Heart right ventricle (tissue), 16 donors: ENCODE data around the gene TMEM132D. TPM values are rescaled to one million over a fixed set of nuclear protein-coding genes. Genes with fewer than 3 reads are reported as not detected.

Experiments
- ATAC-seq, 8 donors: fragments of 200-7000 bp; cut with Tn5 transposase; one replicate each; pipeline ENCODE4 v1.9.1; 2020; ENCODE audit warnings: mild to moderate bottlenecking in 8 of 8, moderate library complexity in 8 of 8, moderate number of reproducible peaks in 1 of 8
- DNase-seq, 2 donors: peaks; one replicate each; pipeline ENCODE4 v3.0.0-alpha.2; 2020
- H3K27ac ChIP-seq, 10 donors: fragments of 200-600 bp; sonication (generic) in 2 of 10; one replicate each; pipeline versions ENCODE4 v1.5.0 to v1.8.0; 2020 to 2022; ENCODE audit warnings: mild to moderate bottlenecking in 3 of 10
- H3K27me3 ChIP-seq, 7 donors: fragments of 200-600 bp; one replicate each; pipeline ENCODE4 v1.8.0; 2021 to 2022; ENCODE audit warnings: mild to moderate bottlenecking in 2 of 7
- H3K36me3 ChIP-seq, 9 donors: fragments of 200-600 bp; sonication (generic) in 1 of 9; one replicate each; pipeline versions ENCODE4 v1.5.0 to v1.8.0; 2020 to 2022; ENCODE audit warnings: mild to moderate bottlenecking in 2 of 9
- H3K4me1 ChIP-seq, 9 donors: fragments of 200-600 bp; sonication (generic) in 1 of 9; one replicate each; pipeline versions ENCODE4 v1.5.0 to v1.8.0; 2020 to 2022; ENCODE audit warnings: mild to moderate bottlenecking in 4 of 9
- H3K4me3 ChIP-seq, 10 donors: fragments of 200-600 bp; sonication (generic) in 2 of 10; one replicate each; pipeline versions ENCODE4 v1.5.0 to v1.8.0; 2020 to 2022; ENCODE audit warnings: mild to moderate bottlenecking in 7 of 10, moderate library complexity in 2 of 10
- H3K9me3 ChIP-seq, 11 donors: fragments of 200-600 bp in 10 of 11; sonication (generic) in 2 of 11; one replicate each; pipeline versions ENCODE4 v1.5.0 to v1.8.0; 2013 to 2022; ENCODE audit warnings: mild to moderate bottlenecking in 2 of 11, control low read depth in 1 of 11, moderate library complexity in 1 of 11
- CTCF ChIP-seq, 9 donors: fragments of 200-600 bp; sonication (generic) in 2 of 9; IDR thresholded peaks; one replicate each; pipeline versions ENCODE4 v1.5.0 to v1.8.0; 2021 to 2022; ENCODE audit warnings: antibody characterized with exemption in 9 of 9, mild to moderate bottlenecking in 5 of 9, moderate library complexity in 1 of 9
- WGBS, 2 donors: extraction: QIAGEN DNeasy Blood & Tissue Kit; methylation state at CpG; one replicate each; pipeline ENCODE4 v1.1.7; 2013; ENCODE audit warnings: inconsistent platforms in 1 of 2; 5-methylcytosine and 5-hydroxymethylcytosine counted together
- intact Hi-C, 10 donors: fragments of 100-400 bp; cut with DNase I; formaldehyde crosslinking; loops; one replicate each; pipeline versions ENCODE4 v1.11.1 to v1.14.2; 2022
- polyA plus RNA-seq, 2 donors: library from polyadenylated mRNA; stranded (reverse); fragments of 200-250 nt; gene quantifications; one replicate each; pipeline ENCODE4 v1.2.3, GENCODE V29; 2013
- total RNA-seq, 10 donors: library from RNA; stranded (reverse); fragmentation: NEBNext Ultra II Directional in 3 of 10; extraction: Animal tissue kit (Norgen Biotek cat#: 25700) in 3 of 10; gene quantifications; one replicate each; pipeline versions ENCODE4 v1.2.1 to v1.2.4, GENCODE V29; 2021 to 2023
- donor health status: Arrhythmogenic right ventricular cardiomyopathy.
- donor health status: ischemic (EF 13 %, LVEDD 7.1; RV severe dilation, severe dysfunction).
- donor health status: healthy with polysubstance abuse.
- donor health status: DM: no; HTN: yes; CAD: no.
- donor health status: DM: no; HTN: no; CAD: no.
- donor health status: ischemic (EF 25% LVEDD 6.9; RV normal size, moderate dysfunction).
- donor health status: ischemic (EF 25% LVEDD 5.7; RV mildly dilated, moderate dysfunction).
- donor health status: healthy.
- donor health status: DM: yes; HTN: yes; CAD: no.
- donor health status: Ischemic cardiomyopathy.
- donor health status: ischemic (EF 35%, LVEDD 5.7; RV mildly dilated, moderate dysfunction).
- donor health status: nonischemic (EF 11% LVEDD 7.7; RV severe dilation, severe dysfunction).
- donor health status: DM: yes; HTN: yes; CAD: no.
- donor health status: PGD.
- donor health status: ischemic (EF 29% LVEDD 5.4; RV normal size, mild dysfunction).
- donor health status: nonischemic (EF 23%, LVEDD 6.1; RV moderate dilation, normal function).

The TMEM132D gene
- total and polyA plus RNA-seq, 12 donors: not detected

- H3K9me3 ChIP-seq: peaks cover 0 to 19% (median 0%) of the 10 kb centered on the region in 11 donors
- TF ChIP-seq CTCF (IDR thresholded peaks at IDR 0.05): no peak
Measured at GRCh38 chr12:129366656-129367055, 537.2 kb downstream of the TMEM132D start.

GRCh38 chr12:129363041-129363440 lies 540.8 kb downstream of the TMEM132D start:
- WGBS, 2 donors: 55 to 58% methylated on average over 8 of the region's 8 CpGs
- Histone ChIP-seq H3K4me1 (no peaks in the 10 kb centered on the region), H3K27me3 (peaks cover 0 to 13% (median 0%) of the 10 kb centered on the region in 7 donors), H3K9me3 (peaks cover 0 to 11% (median 0%) of the 10 kb centered on the region in 11 donors), H3K4me3 (no peak overlapping the region), H3K36me3 (no peaks in the 10 kb centered on the region), H3K27ac (no peak overlapping the region)
- intact Hi-C loops: no loop called here
- ATAC-seq (no peak), DNase-seq (no peak)
- no peak for TF ChIP-seq CTCF (IDR thresholded peaks at IDR 0.05)

More at GRCh38 chr12:129366656-129367055, 537.2 kb downstream of the TMEM132D start:
- ATAC-seq (no peak), DNase-seq (no peak)
- Histone ChIP-seq H3K4me1 (no peaks in the 10 kb centered on the region), H3K27ac (no peak overlapping the region), H3K27me3 (peaks cover 0 to 13% (median 0%) of the 10 kb centered on the region in 7 donors), H3K4me3 (no peak overlapping the region), H3K36me3 (no peaks in the 10 kb centered on the region)
- intact Hi-C loops: no loop called here
- WGBS, 2 donors: 84 to 85% methylated on average over 9 of the region's 9 CpGs

GRCh38 chr12:129357233-129357632 lies 546.6 kb downstream of the TMEM132D start:
- intact Hi-C loops: no loop called here
- DNase-seq (no peak), ATAC-seq (no peak)
- no peaks in the 10 kb centered on the region for H3K36me3 ChIP-seq
- 82 to 86% methylated on average over 6 of the region's 6 CpGs for WGBS, 2 donors
- H3K27ac ChIP-seq: no peak overlapping the region
- peaks cover 0 to 3% (median 0%) of the 10 kb centered on the region in 11 donors for H3K9me3 ChIP-seq
- no peak for TF ChIP-seq CTCF (IDR thresholded peaks at IDR 0.05)
- peaks cover 0 to 16% (median 0%) of the 10 kb centered on the region in 7 donors for H3K27me3 ChIP-seq
- H3K4me3 ChIP-seq: no peak overlapping the region
- H3K4me1 ChIP-seq: no peaks in the 10 kb centered on the region

GRCh38 chr12:129351481-129351880 lies 552.3 kb downstream of the TMEM132D start:
- WGBS, 2 donors: 83 to 84% methylated on average over 6 of the region's 6 CpGs
- intact Hi-C loops: no loop called here
- DNase-seq: no peak
- Histone ChIP-seq H3K9me3 (peaks cover 0 to 8% (median 0%) of the 10 kb centered on the region in 11 donors), H3K4me1 (no peaks in the 10 kb centered on the region), H3K27me3 (peaks cover 0 to 7% (median 0%) of the 10 kb centered on the region in 7 donors), H3K4me3 (no peak overlapping the region), H3K27ac (no peak overlapping the region), H3K36me3 (no peaks in the 10 kb centered on the region)
- no peak for ATAC-seq
- no peak for TF ChIP-seq CTCF (IDR thresholded peaks at IDR 0.05)
